ENCODE measurements around the gene IFIT3.

IFIT3 gene

DNA sequence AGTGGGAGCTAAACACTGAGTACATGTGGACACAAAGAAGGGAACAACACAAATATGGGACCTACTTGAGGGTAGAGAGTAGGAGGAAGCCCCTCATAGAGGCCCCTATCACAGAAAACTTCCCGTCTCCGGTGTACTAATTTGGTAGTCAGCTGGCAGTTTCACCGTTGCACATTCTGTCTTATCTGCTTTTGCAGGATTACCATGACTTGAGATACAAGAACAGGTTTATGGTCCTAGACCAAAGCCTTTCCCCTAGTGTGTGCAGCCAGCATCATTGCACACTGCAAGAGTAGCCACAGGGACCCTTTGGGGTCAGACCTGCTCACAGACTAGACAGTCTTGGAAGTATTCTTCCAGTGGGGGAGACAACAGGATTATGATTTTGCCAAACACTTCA, 44.2 kb downstream of the IFIT3 start:
- peaks cover 9% of the 10 kb centered on the region for H3K4me1 Mint-ChIP-seq (ENCODE audit: low read depth)
- peaks cover 4% of the 10 kb centered on the region for H3K27me3 Mint-ChIP-seq
- H3K9me3 Mint-ChIP-seq: no peaks in the 10 kb centered on the region
- H3K36me3 Mint-ChIP-seq (ENCODE audit: low read depth): no peaks in the 10 kb centered on the region
- no peak for DNase-seq
- no peak overlapping the region for H3K27ac Mint-ChIP-seq
- H3K4me3 Mint-ChIP-seq: no peak overlapping the region

- DNase-seq: no peak
- Mint-ChIP-seq H3K36me3 (ENCODE audit: low read depth) (no peaks in the 10 kb centered on the region), H3K4me3 (no peak overlapping the region), H3K4me1 (ENCODE audit: low read depth) (no peaks in the 10 kb centered on the region), H3K27me3 (peaks cover 4% of the 10 kb centered on the region), H3K27ac (no peak overlapping the region), H3K9me3 (no peaks in the 10 kb centered on the region)
Observed at GRCh38 chr10:89373916-89374711, 46.3 kb downstream of the IFIT3 start.

DNA sequence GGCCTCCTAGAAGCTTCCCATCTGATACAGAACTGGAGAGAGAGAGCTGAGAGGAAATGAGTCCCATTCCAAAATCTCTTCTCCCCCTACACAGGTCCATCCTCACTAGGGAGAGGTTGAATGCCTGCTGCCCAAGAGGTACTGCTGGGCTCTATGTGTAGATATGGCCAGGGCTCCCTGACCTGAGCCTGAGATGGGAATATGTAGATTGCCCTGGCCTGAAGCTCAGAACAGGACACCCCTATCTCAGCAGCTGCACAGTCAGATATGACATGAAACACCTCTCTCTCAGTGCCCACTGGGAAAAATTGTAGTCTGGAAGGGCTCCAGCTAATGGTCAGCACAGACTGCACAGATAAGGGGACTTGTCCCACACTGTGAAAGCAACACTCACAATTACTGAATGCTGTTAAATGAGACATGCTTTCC, 46.9 kb downstream of the IFIT3 start:
- Mint-ChIP-seq H3K4me3 (no peak overlapping the region), H3K36me3 (ENCODE audit: low read depth) (no peaks in the 10 kb centered on the region), H3K27me3 (peaks cover 4% of the 10 kb centered on the region), H3K4me1 (ENCODE audit: low read depth) (no peaks in the 10 kb centered on the region), H3K9me3 (no peaks in the 10 kb centered on the region), H3K27ac (no peak overlapping the region)
- DNase-seq: no peak

GRCh38 chr10:89377705-89378637, 50.2 kb downstream of the IFIT3 start, which contains the start of gene IFIT1B:
Gene IFIT1B (plus strand): TSS chr10:89378056. CDS start chr10:89378136, 80 bp downstream.
- H3K9me3 Mint-ChIP-seq: no peaks in the 10 kb centered on the region
- H3K27me3 Mint-ChIP-seq: no peaks in the 10 kb centered on the region
- no peak within 1 kb of the TSS for H3K4me3 Mint-ChIP-seq
- no peak within 1 kb of the TSS for H3K27ac Mint-ChIP-seq
- no peak for DNase-seq
- no peaks in the 10 kb centered on the region for H3K36me3 Mint-ChIP-seq (ENCODE audit: low read depth)
- peaks cover 2% of the 10 kb centered on the region for H3K4me1 Mint-ChIP-seq (ENCODE audit: low read depth)

- Mint-ChIP-seq H3K27me3 (no peaks in the 10 kb centered on the region), H3K27ac (no peak overlapping the region), H3K4me1 (ENCODE audit: low read depth) (peaks cover 2% of the 10 kb centered on the region), H3K36me3 (ENCODE audit: low read depth) (no peaks in the 10 kb centered on the region), H3K9me3 (no peaks in the 10 kb centered on the region), H3K4me3 (no peak overlapping the region)
- no peak for DNase-seq
Observed at GRCh38 chr10:89379103-89379502, 51.3 kb downstream of the IFIT3 start.

GRCh38 chr10:89382757-89383156, 55.0 kb downstream of the IFIT3 start:
- Mint-ChIP-seq H3K4me1 (ENCODE audit: low read depth) (peaks cover 2% of the 10 kb centered on the region), H3K27ac (no peak overlapping the region), H3K9me3 (no peaks in the 10 kb centered on the region), H3K27me3 (no peaks in the 10 kb centered on the region), H3K36me3 (ENCODE audit: low read depth) (no peaks in the 10 kb centered on the region), H3K4me3 (no peak overlapping the region)
- no peak for DNase-seq

DNA sequence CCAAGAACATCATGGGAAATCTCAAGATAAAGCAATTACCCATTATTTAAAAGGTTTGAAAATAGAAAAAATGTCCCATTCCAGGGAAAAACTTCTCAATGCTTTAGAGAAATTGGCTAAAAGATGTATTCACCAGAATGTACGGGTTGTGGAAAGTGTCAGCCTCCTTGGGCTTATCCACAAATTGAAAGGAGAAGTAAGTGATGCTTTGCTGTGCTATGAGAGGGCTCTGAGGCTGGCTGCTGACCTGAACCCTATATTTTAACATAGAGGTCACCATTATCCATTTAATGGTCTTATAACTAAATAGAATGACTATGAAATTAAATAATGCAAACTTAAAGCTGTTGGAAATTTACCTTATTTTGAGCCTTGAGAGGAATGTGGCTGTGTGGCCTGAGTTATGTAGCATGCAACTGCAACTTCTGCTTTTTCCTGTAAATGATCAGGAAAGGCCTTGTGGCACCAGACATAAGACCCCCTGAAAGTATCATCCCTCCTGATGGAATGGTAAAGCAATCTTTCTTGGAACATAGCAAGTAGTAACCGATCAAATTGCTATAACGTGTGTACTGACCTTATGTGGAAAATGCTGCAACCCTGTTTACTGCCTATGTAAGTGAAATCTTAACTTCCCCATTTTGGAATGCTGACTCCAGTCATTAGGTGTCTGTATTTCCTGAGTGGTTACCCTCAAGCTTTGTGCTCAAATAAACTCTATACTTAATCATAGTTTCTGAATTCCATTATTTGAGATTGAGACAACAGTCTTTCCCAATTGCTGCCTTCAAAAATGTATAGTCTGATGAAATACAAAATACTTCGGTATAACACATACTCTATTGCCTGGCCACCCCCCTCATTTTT, 56.9 kb downstream of the IFIT3 start:
- Mint-ChIP-seq H3K27me3 (no peaks in the 10 kb centered on the region), H3K4me3 (no peak overlapping the region), H3K36me3 (ENCODE audit: low read depth) (no peaks in the 10 kb centered on the region), H3K9me3 (no peaks in the 10 kb centered on the region), H3K27ac (no peak overlapping the region), H3K4me1 (ENCODE audit: low read depth) (peaks cover 2% of the 10 kb centered on the region)
- DNase-seq: no peak

DNA sequence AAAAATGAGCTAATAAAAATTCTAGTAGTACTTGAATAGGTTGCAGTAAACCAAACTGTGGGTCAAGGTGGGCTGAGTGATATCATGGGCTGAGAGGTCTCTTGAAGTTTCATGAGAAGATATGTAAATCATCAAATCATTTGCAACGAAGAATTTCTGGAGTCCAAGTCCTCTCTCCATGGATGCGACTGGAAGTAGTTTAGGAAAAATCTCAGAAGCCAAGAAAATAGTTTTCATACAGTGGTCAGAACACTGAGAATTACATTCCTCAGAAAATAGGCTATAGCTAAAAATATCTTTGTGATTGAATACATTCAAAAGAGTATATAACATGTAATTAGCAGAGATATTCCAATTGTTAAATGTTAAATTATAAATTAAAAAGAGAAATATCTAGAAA, 61.0 kb downstream of the IFIT3 start:
- H3K4me3 Mint-ChIP-seq: no peak overlapping the region
- H3K9me3 Mint-ChIP-seq: no peaks in the 10 kb centered on the region
- H3K27ac Mint-ChIP-seq: no peak overlapping the region
- H3K4me1 Mint-ChIP-seq (ENCODE audit: low read depth): peaks cover 15% of the 10 kb centered on the region
- DNase-seq: no peak
- no peaks in the 10 kb centered on the region for H3K36me3 Mint-ChIP-seq (ENCODE audit: low read depth)
- H3K27me3 Mint-ChIP-seq: no peaks in the 10 kb centered on the region

DNA sequence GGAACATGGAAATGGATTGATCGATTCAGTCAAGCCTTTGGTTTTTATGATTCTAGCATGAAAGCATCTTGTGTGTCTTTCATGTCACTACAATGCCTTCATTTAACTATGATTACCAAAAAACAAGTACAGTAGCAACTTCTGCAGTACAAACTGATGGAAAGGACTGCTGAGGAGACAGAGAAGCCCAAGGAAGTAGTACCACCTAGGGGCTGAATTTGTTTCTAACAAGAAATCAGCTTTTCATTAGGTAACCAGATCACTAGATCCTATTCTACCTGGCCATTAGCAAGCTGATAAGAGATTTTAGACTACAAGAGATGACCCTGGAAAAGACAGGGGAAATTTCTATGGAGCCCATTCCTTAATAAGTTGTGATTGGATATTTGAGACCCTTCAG, 61.5 kb downstream of the IFIT3 start:
- H3K27me3 Mint-ChIP-seq: no peaks in the 10 kb centered on the region
- peaks cover 20% of the 10 kb centered on the region for H3K4me1 Mint-ChIP-seq (ENCODE audit: low read depth)
- no peak overlapping the region for H3K27ac Mint-ChIP-seq
- no peak for DNase-seq
- no peaks in the 10 kb centered on the region for H3K9me3 Mint-ChIP-seq
- H3K4me3 Mint-ChIP-seq: no peak overlapping the region
- no peaks in the 10 kb centered on the region for H3K36me3 Mint-ChIP-seq (ENCODE audit: low read depth)

All from activated T-cell treated with anti-CD3 and anti-CD28 coated beads, Interleukin-2, amount 50 U/mL, for 24 hours (primary cell).